Neural cell (in vitro differentiated cells): ENCODE measurements around the gene ZNF614. TPM values are rescaled to one million over a fixed set of nuclear protein-coding genes. Genes with fewer than 3 reads are reported as not detected.
"Not testable (repeated sequence)": the region's sequence is repeated elsewhere in the genome, so short reads cannot be mapped to it uniquely, and the experiment has no call there.

Experiments
- H2AFZ ChIP-seq: fragments of 200-600, 300-800 bp; sonication (generic), shearing (Covaris generic); 2 replicates; pipeline ENCODE4 v1.6.0; 2014; ENCODE audit warnings: low read depth, mild to moderate bottlenecking, antibody characterized with exemption, low read length, moderate library complexity
- H3F3A ChIP-seq: fragments of 200-600 bp; shearing (Covaris generic); 2 replicates; pipeline ENCODE4 v1.6.1; 2016; ENCODE audit warnings: mild to moderate bottlenecking, moderate library complexity, mixed read lengths, antibody characterized with exemption, low read length; ENCODE audit not compliant: insufficient read depth, poor library complexity, severe bottlenecking
- H3K27ac ChIP-seq: fragments of 200-600, 300-800 bp; sonication (generic), shearing (Covaris generic); 2 replicates; pipeline ENCODE4 v1.5.1; 2014; ENCODE audit warnings: mild to moderate bottlenecking, low read length, moderate library complexity
- H3K27me3 ChIP-seq: fragments of 300-800, 200-600 bp; sonication (generic), shearing (Covaris generic); 2 replicates; pipeline ENCODE4 v1.6.0; 2014; ENCODE audit warnings: mild to moderate bottlenecking, low read depth, low read length, moderate library complexity; ENCODE audit not compliant: insufficient read depth
- H3K36me3 ChIP-seq: fragments of 300-800, 200-600 bp; sonication (generic), shearing (Covaris generic); 2 replicates; pipeline ENCODE4 v1.5.1; 2014; ENCODE audit warnings: mild to moderate bottlenecking, antibody characterized with exemption, low read length, moderate library complexity; ENCODE audit not compliant: insufficient read depth
- H3K4me2 ChIP-seq: fragments of 300-800, 200-600 bp; sonication (generic), shearing (Covaris generic); 2 replicates; pipeline ENCODE4 v1.6.0; 2014; ENCODE audit warnings: mild to moderate bottlenecking, low read length
- H3K4me3 ChIP-seq: fragments of 300-800, 200-600 bp; sonication (generic), shearing (Covaris generic); 2 replicates; pipeline ENCODE4 v1.5.1; 2014; ENCODE audit warnings: mild to moderate bottlenecking, low read length, moderate library complexity
- H3K79me2 ChIP-seq: fragments of 200-600 bp; shearing (Covaris generic); replicated peaks from 2 replicates; pipeline ENCODE4 v1.6.0; 2014; ENCODE audit warnings: mild to moderate bottlenecking, low read length, moderate library complexity; ENCODE audit not compliant: insufficient read depth
- H3K9ac ChIP-seq: fragments of 300-800, 200-600 bp; sonication (generic), shearing (Covaris generic); 2 replicates; pipeline ENCODE4 v1.6.1; 2016; ENCODE audit warnings: mild to moderate bottlenecking, low read length, mixed read lengths
- H3K9me2 ChIP-seq: fragments of 200-600 bp; shearing (Covaris generic); 2 replicates; pipeline ENCODE4 v1.6.1; 2016; ENCODE audit warnings: mild to moderate bottlenecking, low read length, mixed read lengths; ENCODE audit not compliant: insufficient read depth
- H3K9me3 ChIP-seq: fragments of 200-600, 300-800 bp; sonication (generic), shearing (Covaris generic); 2 replicates; pipeline ENCODE4 v1.6.1; 2016; ENCODE audit warnings: mild to moderate bottlenecking, mixed run types, low read length, moderate library complexity, mixed read lengths
- H4K20me1 ChIP-seq: fragments of 200-600 bp; shearing (Covaris generic); 2 replicates; pipeline ENCODE4 v1.6.1; 2016; ENCODE audit warnings: mild to moderate bottlenecking, mixed run types; ENCODE audit not compliant: insufficient read depth
- EZH2 ChIP-seq: fragments of 200-600, 300-800 bp; shearing (Covaris generic), sonication (generic); IDR thresholded peaks from 2 replicates; pipeline ENCODE4 v1.6.1; 2014; ENCODE audit warnings: antibody characterized with exemption, low read length, borderline replicate concordance, mild to moderate bottlenecking; ENCODE audit not compliant: insufficient read depth, poor library complexity, severe bottlenecking
- MXI1 ChIP-seq: fragments of 450-650 bp; conservative IDR thresholded peaks from 2 replicates; pipeline ENCODE4 v1.6.1; 2014; ENCODE audit warnings: antibody characterized with exemption, mild to moderate bottlenecking; ENCODE audit not compliant: poor library complexity, severe bottlenecking
- POLR2AphosphoS5 ChIP-seq: IDR thresholded peaks from 2 replicates; pipeline ENCODE4 v1.6.1; 2012
- RAD21 ChIP-seq: fragments of 450-650 bp; conservative IDR thresholded peaks from 2 replicates; pipeline ENCODE4 v1.6.1; 2014; ENCODE audit warnings: antibody characterized with exemption, mild to moderate bottlenecking, moderate library complexity
- SMC3 ChIP-seq: fragments of 450-650 bp; conservative IDR thresholded peaks from 2 replicates; pipeline ENCODE4 v1.6.1; 2014; ENCODE audit warnings: antibody characterized with exemption, mild to moderate bottlenecking, moderate library complexity; ENCODE audit not compliant: poor library complexity
- TAF1 ChIP-seq: IDR thresholded peaks from 2 replicates; pipeline ENCODE4 v1.6.1; 2012; ENCODE audit warnings: low read depth
- polyA plus RNA-seq: library from polyadenylated mRNA; depleted of rRNA; stranded (reverse); fragments of >200 nt; gene quantifications from 2 replicates; pipeline ENCODE4 v1.2.3, GENCODE V29; 2014
- TF ChIP-seq, protein P1 (sequence below): fragments of 450-650 bp; IDR thresholded peaks from 2 replicates; pipeline ENCODE4 v1.5.1; 2014; ENCODE audit warnings: antibody characterized with exemption, mild to moderate bottlenecking, moderate library complexity; ENCODE audit not compliant: poor library complexity, severe bottlenecking
- TF ChIP-seq, protein P2 (sequence below): IDR thresholded peaks from 2 replicates; pipeline ENCODE4 v1.6.1; 2012; ENCODE audit warnings: borderline replicate concordance

Gene ZNF614
- polyA plus RNA-seq, 1 donor from 2014 or later, result 17.8 TPM

DNA sequence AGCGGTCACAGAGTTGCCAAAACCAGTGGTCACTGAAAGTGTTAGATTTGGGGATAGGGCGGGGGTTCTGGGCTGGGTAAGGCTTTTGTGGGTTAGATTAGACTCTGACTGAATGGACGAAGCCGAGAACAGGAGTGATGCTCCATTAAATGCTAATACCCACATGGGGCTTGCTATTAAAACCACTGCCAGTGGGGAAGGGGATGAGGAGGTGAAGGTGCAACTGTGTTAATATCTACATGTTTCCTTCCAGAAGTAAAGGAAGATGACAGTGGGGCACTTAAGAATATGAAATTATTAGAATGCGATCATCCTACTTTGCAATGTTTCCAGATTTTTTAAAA is 573 bp upstream of the ZNF614 start:
- no peaks in the 10 kb centered on the region for H3K9me2 ChIP-seq
- peaks cover 15% of the 10 kb centered on the region for H3K9me3 ChIP-seq
- peak overlapping the region; percentile 93 for H3K4me3 ChIP-seq
- peak overlapping the region; percentile 97 for H3K27ac ChIP-seq
- H3K36me3 ChIP-seq, result peaks cover 29% of the 10 kb centered on the region
- no peaks in the 10 kb centered on the region for H4K20me1 ChIP-seq
- no peaks in the 10 kb centered on the region for H3K27me3 ChIP-seq
- peak overlapping the region; percentile 97 for H3K9ac ChIP-seq
- no peaks in the 10 kb centered on the region for H3F3A ChIP-seq
- H3K79me2 ChIP-seq, result peaks cover 28% of the 10 kb centered on the region
- no peak for TF ChIP-seq TAF1
- TF ChIP-seq, protein P1, sequence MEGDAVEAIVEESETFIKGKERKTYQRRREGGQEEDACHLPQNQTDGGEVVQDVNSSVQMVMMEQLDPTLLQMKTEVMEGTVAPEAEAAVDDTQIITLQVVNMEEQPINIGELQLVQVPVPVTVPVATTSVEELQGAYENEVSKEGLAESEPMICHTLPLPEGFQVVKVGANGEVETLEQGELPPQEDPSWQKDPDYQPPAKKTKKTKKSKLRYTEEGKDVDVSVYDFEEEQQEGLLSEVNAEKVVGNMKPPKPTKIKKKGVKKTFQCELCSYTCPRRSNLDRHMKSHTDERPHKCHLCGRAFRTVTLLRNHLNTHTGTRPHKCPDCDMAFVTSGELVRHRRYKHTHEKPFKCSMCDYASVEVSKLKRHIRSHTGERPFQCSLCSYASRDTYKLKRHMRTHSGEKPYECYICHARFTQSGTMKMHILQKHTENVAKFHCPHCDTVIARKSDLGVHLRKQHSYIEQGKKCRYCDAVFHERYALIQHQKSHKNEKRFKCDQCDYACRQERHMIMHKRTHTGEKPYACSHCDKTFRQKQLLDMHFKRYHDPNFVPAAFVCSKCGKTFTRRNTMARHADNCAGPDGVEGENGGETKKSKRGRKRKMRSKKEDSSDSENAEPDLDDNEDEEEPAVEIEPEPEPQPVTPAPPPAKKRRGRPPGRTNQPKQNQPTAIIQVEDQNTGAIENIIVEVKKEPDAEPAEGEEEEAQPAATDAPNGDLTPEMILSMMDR, result no peak
- peak overlapping the region; percentile 78 for H3K4me2 ChIP-seq
- peak overlapping the region; percentile 54 for H2AFZ ChIP-seq

GRCh38 chr19:52026255-52026990 is 1.8 kb downstream of the ZNF614 start:
- not testable (repeated sequence) for H3K9ac ChIP-seq, H3K9me3 ChIP-seq, H3K9me2 ChIP-seq, H2AFZ ChIP-seq, H4K20me1 ChIP-seq, H3K27ac ChIP-seq, H3F3A ChIP-seq, H3K27me3 ChIP-seq, H3K4me2 ChIP-seq
- Histone ChIP-seq H3K4me3 (peak overlapping the region; percentile 93), H3K36me3 (peaks cover 17% of the 10 kb centered on the region), H3K79me2 (peaks cover 32% of the 10 kb centered on the region)

GRCh38 chr19:52024478-52024877 is 3.7 kb downstream of the ZNF614 start:
- not testable (repeated sequence) for H3K27me3 ChIP-seq, H3F3A ChIP-seq, H2AFZ ChIP-seq, H3K27ac ChIP-seq, H3K9me2 ChIP-seq, H4K20me1 ChIP-seq, H3K4me2 ChIP-seq, H3K9me3 ChIP-seq, H3K4me3 ChIP-seq, H3K9ac ChIP-seq
- H3K79me2 ChIP-seq, result peaks cover 25% of the 10 kb centered on the region
- H3K36me3 ChIP-seq, result peaks cover 27% of the 10 kb centered on the region

DNA sequence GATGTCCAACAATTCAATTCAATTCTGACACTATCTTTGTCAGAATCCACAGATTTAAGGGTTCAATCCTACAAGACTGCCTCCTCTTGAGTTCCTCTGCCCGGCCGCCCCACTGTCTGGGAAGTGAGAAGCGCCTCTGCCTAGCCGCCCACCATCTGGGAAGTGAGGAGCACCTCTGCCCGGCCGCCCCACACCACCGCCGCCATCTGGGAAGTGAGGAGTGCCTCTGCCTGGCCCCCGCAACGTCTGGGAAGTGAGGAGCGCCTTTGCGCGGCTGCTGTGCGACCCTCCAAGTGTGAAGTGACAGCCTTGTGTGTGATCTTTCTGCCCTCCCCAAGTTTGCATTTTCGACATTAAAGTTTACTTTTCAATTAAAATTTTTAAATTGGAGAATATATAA is 6.0 kb downstream of the ZNF614 start:
- Histone ChIP-seq H3K4me3 (no peak overlapping the region), H3K9ac (no peak overlapping the region), H3K27ac (no peak overlapping the region), H2AFZ (no peak overlapping the region), H3K79me2 (peaks cover 10% of the 10 kb centered on the region), H3K9me2 (no peaks in the 10 kb centered on the region), H4K20me1 (no peaks in the 10 kb centered on the region), H3K27me3 (no peaks in the 10 kb centered on the region), H3K9me3 (no peaks in the 10 kb centered on the region), H3K4me2 (no peak overlapping the region), H3F3A (no peaks in the 10 kb centered on the region), H3K36me3 (peaks cover 38% of the 10 kb centered on the region)
- TF ChIP-seq, protein P2, sequence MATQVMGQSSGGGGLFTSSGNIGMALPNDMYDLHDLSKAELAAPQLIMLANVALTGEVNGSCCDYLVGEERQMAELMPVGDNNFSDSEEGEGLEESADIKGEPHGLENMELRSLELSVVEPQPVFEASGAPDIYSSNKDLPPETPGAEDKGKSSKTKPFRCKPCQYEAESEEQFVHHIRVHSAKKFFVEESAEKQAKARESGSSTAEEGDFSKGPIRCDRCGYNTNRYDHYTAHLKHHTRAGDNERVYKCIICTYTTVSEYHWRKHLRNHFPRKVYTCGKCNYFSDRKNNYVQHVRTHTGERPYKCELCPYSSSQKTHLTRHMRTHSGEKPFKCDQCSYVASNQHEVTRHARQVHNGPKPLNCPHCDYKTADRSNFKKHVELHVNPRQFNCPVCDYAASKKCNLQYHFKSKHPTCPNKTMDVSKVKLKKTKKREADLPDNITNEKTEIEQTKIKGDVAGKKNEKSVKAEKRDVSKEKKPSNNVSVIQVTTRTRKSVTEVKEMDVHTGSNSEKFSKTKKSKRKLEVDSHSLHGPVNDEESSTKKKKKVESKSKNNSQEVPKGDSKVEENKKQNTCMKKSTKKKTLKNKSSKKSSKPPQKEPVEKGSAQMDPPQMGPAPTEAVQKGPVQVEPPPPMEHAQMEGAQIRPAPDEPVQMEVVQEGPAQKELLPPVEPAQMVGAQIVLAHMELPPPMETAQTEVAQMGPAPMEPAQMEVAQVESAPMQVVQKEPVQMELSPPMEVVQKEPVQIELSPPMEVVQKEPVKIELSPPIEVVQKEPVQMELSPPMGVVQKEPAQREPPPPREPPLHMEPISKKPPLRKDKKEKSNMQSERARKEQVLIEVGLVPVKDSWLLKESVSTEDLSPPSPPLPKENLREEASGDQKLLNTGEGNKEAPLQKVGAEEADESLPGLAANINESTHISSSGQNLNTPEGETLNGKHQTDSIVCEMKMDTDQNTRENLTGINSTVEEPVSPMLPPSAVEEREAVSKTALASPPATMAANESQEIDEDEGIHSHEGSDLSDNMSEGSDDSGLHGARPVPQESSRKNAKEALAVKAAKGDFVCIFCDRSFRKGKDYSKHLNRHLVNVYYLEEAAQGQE, result no peak
- no peak for TF ChIP-seq SMC3
- no peak for TF ChIP-seq POLR2AphosphoS5
- no peak for TF ChIP-seq EZH2
- TF ChIP-seq, protein P1, result no peak
- TF ChIP-seq MXI1, result no peak
- no peak for TF ChIP-seq TAF1
- no peak for TF ChIP-seq RAD21
